HG03108 (cell line): ENCODE data around the gene TLNRD1.

Experiments used
- ATAC-seq: cut with Tn5 transposase; IDR thresholded peaks from one replicate; pipeline ENCODE4 v1.9.1; 2021; ENCODE audit warnings: moderate library complexity; ENCODE audit not compliant: unreplicated experiment

The TLNRD1 gene

DNA sequence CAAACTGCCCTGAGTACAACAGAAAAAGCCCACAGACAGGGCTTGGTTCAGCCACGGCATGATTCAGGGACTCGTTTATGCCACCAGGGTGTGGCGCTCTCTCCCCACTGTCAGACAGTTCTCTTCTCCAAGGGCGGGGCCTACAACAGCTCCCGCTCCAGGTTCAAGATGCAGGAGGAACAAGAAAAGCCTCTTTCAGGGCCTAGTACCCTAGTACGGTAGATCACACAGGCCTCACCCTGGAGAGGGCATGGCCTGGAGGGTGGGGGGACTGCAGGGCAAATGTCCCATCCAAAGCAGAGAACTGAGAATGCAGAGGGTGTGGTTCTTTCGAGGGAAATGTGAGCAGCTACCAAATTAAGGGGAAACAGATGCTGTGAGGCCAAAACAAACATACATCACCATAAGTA, 23.1 kb upstream of the TLNRD1 start:
- ATAC-seq = no peak

DNA sequence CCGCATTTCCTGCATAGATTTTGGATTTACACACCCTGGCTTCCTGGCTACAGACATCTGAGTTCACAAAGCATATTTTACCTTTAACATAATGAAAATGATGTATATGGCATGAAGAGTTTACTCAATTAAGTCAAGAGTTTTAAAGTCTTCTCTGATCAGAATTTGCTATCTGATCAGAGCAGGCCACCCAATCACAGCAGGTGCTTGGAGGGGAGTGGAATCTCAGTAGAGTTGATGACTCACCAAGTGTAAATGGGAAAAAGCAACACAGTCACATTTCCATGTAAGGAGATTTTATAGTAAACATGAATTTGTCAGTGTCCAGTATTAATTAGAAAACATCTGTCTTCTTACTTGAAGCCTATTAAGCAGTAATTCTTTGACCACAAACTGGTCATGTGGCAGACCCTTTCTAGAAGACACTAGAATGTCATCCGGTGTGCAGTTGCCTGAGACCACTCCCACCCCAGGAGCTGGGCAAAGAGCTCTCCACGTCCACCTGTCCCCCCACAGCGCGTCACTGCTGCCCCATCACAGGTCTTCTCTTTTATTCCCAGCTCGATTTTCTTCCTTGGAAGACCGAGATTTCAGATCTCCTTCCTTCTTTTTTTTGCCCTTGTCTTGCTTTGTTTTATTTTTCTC, 21.9 kb upstream of the TLNRD1 start:
- ATAC-seq = no peak

DNA sequence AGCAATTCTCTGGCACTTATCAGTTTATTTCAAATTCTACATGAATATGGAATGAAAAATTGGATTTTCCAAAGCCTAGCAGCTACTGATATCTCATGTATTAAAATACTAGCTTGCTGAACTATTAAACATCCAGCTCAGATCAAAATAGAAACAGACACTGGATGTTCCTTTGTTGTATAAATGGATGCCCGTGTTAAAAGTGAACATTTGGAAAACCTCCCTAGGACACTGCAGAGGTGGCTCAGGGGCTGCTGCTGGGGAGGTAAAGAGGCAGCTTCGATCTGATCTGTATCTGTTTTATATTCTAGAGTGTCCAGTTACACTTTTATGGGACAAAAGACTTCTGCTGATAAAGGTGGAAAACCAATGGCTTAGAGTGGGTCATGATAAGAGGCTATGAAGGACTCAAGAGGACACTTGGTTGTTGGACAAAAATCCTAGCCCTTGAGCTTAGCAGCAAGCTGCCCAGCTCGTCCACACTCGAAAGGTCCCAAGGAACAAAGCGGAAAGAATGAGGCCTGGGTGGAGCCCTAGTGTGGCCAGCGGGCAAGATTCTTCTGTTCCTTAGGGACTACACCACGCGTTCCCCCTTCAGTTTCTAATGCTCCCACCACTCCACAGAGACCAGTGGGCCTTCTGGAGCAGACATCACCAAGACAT, 21.1 kb upstream of the TLNRD1 start:
- ATAC-seq = no peak

DNA sequence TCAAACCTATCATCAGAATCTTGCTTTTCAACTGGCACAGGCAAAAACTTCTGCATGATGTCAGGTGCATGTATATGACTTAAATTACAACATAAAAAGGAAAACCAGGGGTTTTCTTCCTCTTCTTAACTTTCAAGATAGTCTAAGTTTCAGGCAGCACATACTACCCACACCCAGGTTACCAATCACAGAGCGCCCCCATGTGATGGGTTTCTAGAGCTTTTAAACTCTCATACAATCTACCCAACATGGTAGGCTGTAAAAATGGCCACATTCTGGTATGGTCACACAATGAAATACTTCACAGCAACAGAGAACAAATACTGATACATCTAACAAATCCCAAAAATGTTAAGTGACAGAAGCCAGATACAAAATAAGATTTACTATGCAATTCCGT, 18.5 kb upstream of the TLNRD1 start:
- no peak for ATAC-seq

DNA sequence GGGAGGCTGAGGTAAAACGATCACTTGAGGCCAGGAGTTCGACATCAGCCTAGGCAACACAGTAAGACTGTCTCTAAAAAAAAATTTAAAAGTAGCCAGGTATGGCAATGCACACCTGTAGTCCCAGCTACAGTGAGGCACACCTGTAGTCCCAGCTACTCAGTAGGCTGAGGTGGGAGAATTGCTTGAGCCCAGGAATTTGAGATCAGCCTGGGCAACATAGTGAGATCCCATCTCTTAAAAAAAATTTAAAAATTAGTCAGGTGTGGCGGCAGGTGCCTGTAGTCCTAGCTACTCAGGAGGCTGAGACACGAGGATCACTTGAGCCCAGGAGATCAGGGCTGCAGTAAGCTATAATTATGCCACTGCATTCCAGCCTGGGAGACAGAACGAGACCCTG, 17.9 kb upstream of the TLNRD1 start:
- ATAC-seq = no peak

DNA sequence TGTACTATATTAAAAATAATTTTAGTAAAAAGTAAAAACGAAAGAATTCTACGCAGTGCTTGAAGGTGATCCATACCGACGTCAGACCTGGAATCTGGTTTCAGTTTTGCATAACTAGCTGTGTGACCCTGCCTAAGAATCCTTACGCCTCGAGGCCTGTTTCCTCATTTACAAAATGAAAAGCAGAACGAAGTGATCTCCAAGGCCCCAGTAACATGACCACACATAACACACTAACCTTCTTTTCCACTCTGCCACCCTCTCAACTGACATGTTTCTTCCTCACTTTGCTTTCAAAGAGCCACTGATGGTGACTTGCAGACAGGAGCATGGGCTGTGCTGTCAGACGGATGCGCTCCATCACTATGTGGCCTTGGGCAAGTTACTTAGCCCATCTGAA, 15.9 kb upstream of the TLNRD1 start:
- ATAC-seq = no peak

GRCh38 chr15:80985981-80986380, 14.7 kb upstream of the TLNRD1 start:
- no peak for ATAC-seq

DNA sequence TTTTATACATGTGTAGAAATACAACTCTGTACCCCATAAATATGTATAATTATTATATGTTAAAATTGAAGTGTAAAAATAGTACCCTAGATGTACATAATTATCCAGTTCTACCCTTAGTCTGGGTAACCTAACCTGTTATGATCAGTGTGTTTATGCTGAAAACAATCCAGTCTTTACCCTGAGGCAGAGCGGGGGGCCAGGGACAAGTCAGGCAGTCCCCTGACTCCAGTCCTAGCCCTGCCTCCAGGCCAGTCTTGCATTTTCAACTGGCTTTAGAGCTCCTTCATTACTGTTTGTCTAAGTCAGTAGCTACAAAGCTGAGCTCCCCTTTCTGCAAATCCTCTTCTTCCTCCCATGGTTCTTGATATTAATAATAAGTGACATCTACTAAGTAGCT, 14.2 kb upstream of the TLNRD1 start:
- ATAC-seq = no peak

- no peak for ATAC-seq
Measured at GRCh38 chr15:80988148-80988796, 12.5 kb upstream of the TLNRD1 start.

- ATAC-seq = no peak
Measured at GRCh38 chr15:80989081-80989517, 11.6 kb upstream of the TLNRD1 start.

GRCh38 chr15:80989518-80990478, 10.9 kb upstream of the TLNRD1 start, which contains the start of gene MESD:
Gene MESD (minus strand): TSS chr15:80989819. CDS start chr15:80989791, 28 bp downstream.
- ATAC-seq = peak; percentile 96

GRCh38 chr15:80990955-80991354, 9.8 kb upstream of the TLNRD1 start:
- ATAC-seq = no peak

GRCh38 chr15:80991421-80991820, 9.3 kb upstream of the TLNRD1 start:
- ATAC-seq = no peak

GRCh38 chr15:80992006-80992405, 8.7 kb upstream of the TLNRD1 start:
- no peak for ATAC-seq

DNA sequence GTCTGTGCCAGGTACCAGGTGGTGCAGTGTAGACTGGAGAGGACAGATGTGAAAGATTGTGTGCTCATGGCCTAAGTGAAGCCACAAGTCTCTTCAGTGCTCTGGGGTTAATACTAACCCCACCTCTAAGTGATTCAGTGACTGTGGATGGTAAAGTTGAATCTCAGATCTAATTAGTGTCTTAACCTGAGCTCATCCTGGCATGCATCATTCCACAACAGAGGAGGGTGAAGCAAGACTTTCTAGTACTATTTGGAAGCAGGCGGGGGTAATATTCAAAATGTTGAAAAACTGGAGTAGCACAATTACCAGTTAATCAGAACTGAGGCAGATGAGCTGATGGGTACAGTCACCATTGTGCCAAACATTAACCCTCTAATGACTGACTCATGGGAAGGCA, 8.3 kb upstream of the TLNRD1 start:
- no peak for ATAC-seq

- no peak for ATAC-seq
Measured at GRCh38 chr15:80996247-80996646, 4.5 kb upstream of the TLNRD1 start.

GRCh38 chr15:80997692-80998091, 3.0 kb upstream of the TLNRD1 start:
- no peak for ATAC-seq

DNA sequence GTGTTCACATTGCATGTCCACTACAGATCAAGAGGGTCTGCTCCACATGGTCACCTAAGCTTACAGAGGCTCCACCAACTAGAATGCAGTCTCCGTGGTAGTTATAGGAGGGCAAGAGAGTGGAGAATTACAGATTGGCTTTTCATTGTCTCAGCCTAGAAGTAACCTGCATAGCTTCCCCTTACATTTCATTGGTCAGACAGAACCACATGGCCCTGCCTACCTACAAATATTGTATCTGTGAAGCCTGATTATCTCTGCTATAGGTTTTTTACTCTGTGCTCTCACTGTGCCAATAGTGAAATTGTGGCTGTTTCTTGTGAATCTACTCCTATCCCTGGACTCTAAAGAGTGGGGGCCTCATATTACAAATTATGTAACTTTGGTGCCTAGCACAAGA, 2.5 kb upstream of the TLNRD1 start:
- ATAC-seq = no peak

- ATAC-seq = peak; percentile 36
Measured at GRCh38 chr15:80999623-81000036, 1.1 kb upstream of the TLNRD1 start.

GRCh38 chr15:81000144-81000623, 539 bp upstream of the TLNRD1 start:
- no peak for ATAC-seq
